Fibroblast of skin of left quadriceps (primary cell): Measurements from ENCODE around the gene CCL20.

Experiments used
- DNase-seq, 2 experiments: peaks; one replicate each; pipeline ENCODE4 v3.0.0-alpha.2; 2013; ENCODE audit warnings: low read depth in 2 of 2

Gene CCL20

DNA sequence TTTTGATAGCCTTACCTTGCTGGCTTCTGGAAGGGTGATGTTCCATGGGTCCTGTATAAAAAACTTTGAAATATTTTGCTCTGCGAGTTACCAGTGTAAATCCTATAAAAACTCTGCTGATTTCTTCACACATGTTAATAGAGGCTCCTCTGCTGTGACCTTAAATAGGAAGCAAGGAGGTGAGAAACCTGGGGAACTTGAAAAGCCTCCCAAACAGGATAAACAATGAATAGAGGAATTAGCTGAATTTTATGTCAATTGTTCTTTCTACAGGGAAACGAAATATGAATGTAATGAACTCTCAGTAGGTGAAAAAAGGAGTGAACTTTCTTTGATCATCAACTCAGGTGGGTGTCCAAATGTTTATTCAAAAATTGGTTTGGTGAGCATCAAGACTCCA is 10.8 kb upstream of the CCL20 start:
- DNase-seq, result no peak

DNA sequence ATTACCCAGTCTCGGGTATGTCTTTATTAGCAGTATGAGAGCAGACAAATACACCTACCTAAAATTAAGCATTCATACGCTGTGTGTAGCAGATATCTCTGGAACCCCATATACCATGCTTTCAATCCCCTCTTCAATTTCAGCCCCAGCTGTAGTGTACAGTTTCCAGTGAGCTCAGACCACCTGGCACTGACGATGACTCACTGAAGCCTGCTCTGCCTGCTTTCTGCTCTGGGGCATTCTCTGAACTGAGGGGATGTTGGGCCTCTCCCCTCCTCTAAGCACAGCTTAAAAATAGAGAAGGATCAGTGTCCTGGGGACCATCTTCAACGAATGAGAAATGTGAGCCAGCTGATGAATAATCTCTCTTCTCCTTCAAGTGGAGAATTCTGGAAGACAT is 8.7 kb upstream of the CCL20 start:
- no peak for DNase-seq

DNA sequence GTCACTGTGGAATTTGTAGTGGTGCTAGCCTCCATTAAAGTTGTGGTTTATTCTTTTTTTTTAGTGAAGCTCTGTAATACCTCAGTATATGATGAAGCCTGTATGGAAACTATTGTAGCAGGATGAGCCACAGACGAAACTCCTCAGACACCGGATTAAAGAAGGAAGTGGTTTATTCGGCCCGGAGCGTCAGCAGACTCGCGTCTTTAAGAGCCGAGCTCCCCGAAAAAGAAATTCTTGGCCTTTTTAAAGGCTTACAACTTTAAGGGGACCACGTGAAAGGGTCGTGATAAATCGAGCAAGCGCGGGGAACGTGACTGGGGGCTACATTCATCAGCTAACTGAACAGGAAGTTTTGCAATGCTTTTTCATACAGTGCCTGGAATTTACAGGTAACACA is 8.1 kb upstream of the CCL20 start:
- no peak for DNase-seq

DNA sequence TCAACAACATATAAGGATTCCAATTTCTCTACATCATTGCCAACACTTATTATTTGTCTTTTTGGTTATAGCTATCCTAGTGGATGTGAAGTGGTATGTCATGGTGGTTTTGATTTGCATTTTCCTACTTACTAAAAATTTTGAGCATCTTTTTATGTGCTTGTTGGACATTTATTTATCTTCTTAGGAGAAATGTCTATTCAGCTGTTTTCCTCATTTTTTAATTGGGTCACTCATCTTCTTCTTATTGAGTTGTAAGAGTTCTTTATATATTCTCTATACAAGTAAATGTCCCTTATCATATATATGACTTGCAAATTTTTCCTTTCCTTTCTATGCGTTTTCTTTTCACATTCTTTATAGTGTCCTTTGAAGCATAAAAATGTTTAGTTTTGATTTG is 4.7 kb upstream of the CCL20 start:
- DNase-seq, result no peak

DNA sequence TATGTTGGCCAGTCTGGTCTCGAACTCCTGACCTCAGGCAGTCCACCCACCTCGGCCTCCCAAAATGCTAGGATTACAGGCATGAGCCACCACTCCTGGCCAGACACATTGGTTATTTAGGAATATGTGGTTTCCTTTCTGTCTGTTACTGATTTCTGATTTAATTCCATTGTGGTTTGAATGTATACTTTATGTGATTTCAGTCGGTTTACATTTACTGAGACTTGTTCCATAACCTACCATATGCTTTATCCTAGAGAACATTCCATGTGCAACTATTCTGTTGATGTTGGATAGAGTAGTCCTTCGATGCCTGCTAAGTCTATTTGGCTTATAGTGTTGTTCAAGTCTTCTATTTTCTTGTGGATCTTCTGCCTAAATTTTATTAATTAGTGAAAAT is 1.6 kb upstream of the CCL20 start:
- DNase-seq, result no peak

DNA sequence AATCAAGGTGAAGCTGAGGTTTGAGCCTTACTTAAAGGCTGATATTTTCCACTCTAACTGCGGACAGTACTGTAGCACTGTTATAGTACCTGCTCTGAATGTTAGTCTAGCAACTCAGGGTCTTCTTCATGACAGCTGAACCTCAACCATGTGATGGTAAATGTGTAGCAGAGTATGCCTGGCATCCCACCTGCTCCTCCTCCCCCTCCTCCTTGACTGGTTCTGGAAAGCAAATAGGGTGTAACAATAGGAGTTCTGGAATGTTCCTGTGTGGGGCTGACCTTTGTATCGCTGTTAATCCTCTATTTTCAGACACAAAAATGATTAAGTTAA is 447 bp upstream of the CCL20 start:
- no peak for DNase-seq

DNA sequence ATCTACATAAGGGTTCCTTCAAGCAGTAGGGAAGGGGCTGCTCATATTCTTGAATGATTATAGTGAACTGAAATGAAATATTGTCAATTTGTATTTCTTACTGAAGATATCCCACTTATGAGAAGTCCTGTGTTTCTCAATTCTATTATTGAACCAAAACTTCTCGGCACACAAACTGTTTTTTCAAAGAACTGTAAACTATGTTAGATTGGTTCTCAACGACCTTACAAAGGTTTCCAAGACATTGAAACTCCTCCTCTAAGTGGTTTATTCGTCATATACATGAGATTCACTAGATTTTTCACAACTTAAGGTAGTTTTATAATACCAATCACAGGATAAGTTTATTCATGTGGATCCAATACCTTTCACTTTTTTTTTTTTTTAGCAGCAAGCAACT is 1.4 kb downstream of the CCL20 start:
- DNase-seq, result no peak

DNA sequence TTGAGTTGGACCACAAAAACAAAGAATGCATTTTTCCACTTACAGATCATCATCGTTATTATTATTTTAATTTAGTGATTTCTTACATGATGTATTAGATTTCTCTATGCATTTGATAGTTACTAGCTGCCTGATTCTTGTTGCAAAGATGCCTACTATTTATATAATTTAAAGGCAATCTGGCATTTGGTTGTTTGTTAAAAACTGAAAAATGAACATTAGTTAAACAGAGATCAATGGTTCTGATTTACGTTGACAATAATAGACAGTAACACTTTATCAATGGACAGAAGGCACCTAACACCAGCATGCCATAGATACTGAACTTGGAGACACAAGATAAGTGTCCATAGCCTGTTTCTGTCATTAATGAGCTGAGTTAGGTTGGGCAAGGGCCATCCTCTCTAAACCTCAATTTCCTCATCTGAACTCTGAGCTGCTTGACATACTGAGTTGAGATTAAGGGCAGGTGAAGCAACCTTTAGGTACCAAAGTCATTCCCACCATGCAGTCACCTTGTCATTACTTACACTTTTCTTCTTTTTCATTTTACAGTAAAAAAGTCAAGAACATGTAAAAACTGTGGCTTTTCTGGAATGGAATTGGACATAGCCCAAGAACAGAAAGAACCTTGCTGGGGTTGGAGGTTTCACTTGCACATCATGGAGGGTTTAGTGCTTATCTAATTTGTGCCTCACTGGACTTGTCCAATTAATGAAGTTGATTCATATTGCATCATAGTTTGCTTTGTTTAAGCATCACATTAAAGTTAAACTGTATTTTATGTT is 3.1 kb downstream of the CCL20 start:
- no peak for DNase-seq

DNA sequence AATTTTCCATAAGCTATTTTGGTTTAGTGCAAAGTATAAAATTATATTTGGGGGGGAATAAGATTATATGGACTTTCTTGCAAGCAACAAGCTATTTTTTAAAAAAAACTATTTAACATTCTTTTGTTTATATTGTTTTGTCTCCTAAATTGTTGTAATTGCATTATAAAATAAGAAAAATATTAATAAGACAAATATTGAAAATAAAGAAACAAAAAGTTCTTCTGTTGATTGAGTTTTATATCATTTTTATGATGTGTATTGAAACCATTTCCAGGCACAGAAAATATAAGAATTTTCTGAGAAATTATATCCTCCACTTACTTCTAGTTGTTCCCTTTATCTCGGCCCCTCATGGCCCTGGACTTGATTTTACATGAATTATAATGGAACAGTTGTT is 3.7 kb downstream of the CCL20 start:
- DNase-seq, result no peak

DNA sequence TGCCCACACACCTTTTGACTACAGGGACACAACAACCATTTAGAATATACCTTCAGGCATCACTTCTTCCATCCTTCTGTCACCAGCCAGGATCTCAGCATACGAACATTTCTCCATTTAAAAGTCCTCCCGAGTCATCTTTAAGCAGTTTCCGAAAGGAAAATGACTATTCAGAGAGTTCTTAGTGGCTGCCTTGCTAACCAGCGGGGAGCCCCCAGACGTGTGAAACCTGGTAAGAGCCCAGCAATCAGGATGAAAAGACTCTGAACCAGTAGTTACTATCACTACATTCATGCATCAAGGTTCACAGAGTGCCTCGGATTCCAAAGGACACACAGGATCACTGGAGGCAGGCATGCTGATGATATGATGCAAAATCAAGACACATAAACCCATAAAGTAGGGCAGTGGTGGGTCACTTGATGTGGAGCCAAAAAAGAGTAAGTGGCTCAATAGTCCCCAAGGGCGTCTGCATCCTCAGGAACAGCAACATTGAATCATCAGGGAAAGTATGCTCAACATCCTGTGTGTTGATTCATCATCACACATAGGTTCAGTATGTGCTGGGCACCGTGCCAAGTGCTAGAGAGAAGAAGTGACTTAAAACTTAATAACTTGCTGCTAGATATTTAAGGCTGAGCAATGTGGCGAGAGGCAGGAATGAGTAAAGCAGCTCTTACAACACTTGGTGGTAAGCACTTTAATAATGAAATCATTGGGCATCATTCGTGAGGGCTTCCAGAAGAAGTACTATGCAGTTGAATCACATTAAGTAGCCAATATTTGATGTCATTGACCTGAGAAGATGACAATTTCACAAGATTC is 4.4 kb downstream of the CCL20 start:
- DNase-seq, result peak; percentile 100

DNA sequence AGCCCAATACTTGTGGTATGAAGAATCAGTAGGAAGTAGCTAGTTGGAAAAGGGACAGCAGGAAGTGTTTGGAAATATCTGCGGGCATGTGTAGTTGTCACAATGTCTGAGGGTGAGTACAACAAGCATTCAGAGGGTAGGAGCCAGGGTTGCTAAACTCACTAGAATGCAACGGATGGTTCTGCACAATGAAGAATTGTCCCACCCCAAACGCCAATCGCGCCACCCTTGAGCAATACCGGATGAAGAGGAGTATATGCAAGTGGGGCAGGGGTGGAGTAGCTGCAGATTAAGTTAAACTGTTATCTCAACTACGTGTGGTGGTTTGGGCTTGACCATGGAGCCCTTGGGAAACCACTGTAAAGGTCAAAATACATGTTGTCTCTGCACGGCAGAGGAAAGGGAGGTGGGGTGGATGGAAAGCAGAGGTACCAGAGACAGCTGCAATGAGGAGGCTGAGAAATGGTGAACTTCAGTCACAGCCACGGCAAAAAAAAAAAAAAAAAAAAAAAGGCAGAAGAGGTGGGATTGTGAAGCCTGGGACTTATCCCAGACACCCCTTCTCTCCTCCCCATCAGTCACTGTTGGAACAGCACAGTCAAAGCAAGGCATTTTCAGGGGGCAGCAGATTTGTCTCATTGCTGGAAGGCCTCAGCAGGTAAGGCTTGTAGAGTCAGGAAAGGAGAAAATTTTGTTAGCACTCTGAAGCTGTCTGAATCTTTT is 5.2 kb downstream of the CCL20 start:
- DNase-seq, result no peak

DNA sequence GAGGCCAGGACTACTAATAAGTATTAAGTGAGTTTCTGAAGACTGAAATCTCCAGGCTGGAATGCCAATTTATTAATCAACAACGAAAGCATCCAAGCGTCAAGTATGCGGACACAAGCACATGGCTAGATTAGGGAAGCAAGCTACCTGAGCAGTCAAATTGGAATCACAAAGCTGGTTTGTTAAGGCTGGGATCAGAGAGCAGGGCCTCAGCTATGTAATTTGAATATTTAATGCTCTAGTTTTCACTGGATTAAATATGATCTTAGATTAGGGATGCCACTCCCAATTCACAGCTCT is 5.7 kb downstream of the CCL20 start:
- DNase-seq, result no peak

DNA sequence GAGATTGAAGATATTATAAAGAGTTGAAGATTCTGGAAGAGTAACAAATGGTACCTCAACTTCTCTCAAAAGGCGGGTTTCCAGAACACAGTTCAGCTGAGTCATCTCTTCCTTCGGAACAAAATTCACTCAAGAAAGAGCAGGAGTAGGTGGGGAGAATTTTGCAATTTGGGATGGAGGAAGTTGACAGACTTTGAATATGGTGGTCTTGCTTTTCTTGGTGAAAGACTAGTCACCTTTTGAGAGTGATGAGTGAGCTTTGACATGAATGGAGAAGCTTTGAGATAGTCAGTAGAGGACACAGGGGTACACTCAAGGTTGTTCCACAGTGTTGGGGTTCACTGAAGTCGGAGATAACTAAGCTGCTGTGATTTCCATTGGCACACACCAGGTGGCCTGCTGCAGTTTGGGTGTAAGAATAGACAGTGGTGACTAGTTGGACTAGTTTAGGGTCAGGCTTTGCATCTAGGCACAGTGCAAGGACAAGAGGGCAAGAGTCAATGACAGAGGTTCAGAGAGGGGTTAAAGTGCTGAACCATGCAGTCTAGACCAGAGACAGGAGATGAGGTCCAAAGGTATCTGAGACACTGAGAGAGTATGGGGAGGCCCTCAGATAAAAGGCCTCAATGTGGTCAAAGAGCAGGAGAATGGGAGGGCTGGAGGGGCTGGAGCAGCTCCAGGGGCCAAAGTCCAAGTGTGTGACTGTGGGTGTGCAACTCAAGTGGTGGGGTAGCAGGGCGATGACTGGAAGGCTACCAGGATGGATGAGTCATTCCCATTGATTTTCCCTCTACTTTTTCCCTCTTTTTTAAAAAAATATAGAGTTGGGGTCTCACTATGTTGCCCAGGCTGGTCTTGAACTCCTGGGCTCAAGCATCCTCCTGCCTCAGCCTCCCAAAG is 7.7 kb downstream of the CCL20 start:
- DNase-seq, result no peak

DNA sequence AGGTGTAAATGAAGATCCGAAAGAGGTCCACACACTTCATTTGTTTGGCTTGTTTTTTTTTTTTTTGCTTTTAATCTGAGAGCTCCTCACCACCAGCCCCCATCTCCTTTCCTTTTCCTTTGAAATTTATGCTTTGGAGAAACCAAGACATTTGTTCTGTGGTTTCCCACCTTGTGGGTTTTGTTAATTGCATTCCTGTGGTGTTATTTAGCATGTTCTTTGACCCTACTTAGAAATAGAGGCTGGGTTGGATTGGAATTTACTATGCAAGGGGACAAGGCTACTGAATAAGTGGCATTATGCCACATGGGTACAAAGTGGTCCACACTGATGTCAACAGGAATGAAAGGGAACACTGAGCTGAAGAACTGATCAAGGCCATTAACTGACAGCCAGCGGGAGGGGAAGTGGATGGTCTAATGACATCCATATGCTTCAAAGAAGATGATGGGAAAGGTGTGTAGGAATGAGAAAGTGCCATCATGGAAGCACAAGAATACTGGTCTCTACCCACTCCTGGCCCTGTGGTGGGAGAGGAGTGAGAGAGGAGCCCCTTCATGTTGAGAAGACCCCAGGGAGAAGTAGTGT is 8.9 kb downstream of the CCL20 start:
- peak; percentile 17 to 32 for DNase-seq

DNA sequence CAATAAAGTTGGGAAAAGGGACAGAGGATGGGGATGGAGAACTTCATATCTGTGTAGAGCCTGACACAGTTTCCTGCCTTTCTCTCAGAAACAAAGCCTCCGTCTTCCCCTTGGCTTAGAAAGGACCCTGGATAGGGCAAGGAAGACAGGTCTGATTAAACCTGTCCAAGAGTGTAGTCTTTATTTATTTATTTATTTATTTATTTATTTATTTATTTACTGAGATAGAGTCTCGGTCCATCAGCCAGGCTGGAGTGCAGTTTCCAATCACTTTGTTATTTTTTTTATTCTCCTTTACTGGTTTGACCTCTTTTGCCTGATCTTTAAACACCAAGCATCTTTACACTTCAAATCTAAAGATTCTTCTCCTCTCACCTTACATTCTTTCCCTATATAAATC is 10.3 kb downstream of the CCL20 start:
- no peak for DNase-seq

DNA sequence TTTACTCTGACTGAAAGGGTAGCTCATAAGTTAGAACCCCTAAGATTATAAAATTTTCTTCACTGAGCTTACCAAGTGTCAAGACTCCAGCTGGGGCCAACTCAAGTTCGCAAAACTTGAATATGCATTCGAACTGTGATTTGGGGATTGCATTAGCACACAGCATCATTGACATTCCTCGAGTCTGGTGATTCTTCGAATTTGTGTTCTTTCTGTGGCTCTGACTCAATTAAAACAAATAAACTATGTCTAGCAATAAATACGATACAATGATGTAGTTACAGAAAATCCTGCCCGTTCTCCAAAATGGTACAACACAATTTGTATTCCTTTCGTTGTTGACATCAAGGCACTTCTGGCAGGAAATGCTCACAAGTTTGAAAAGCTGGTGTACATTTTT is 11.1 kb downstream of the CCL20 start:
- no peak for DNase-seq

DNA sequence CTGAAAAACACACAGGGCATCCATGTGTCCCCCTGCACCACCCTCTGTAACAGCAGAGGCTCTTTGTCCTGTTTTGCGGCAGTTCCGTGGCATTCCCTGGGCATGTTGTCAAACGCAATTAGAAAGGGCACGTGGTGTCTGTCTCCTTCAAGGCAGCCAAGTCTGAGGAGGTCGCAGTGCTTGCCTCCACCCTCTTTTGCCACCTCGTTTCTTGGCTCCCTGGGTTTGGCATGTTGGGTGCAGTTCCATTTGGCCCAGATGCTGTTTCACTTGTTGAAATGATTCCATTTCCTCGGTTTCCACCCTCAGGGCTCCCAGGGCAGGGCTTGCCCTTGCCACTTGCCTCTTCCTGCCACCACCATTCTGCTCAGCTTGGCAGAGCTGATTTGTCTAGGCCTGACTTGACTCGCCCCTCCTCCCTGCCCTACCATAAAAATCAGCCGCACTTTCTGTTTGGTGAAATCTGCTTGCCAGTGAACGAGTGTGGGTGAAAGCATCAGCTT is 12.4 kb downstream of the CCL20 start:
- no peak for DNase-seq

DNA sequence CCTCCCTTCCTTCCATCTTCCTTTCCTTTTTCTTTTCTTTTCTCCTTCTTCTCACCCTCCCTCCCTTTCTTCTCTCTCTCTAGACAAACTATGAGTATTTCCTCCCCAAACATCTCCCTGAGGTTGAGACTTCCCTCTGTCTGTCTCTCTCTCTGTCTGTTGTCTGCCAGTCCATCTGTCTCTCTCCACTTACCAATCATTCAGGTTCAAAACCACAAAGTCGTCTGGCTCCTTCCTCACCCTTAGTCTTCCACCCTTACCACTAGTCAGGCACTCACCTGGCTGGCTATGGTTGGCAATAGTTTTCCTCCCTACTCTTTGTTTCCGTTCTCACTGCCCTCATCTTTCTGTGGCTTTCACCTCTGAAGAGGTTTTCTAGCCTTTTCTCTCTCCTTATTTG is 12.9 kb downstream of the CCL20 start:
- DNase-seq, result no peak

DNA sequence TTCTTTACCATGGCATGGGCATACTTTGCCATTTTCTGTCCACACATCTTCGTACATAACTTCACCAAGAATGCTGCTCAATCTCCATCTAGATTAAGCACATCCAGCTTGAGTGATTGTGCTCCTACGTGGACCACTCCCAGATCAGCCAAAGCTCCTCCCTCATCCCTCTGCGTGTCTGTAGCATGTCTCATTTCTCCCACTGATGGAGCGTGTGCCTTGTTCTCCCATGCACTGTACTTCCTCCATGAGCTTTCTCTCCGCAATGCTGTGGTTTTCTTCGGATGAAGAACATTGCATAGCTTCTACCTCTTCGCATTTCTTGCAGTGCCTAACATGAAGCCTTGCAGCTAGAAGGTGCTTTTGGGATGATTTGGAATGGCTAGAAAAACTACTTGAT is 13.5 kb downstream of the CCL20 start:
- no peak for DNase-seq

DNA sequence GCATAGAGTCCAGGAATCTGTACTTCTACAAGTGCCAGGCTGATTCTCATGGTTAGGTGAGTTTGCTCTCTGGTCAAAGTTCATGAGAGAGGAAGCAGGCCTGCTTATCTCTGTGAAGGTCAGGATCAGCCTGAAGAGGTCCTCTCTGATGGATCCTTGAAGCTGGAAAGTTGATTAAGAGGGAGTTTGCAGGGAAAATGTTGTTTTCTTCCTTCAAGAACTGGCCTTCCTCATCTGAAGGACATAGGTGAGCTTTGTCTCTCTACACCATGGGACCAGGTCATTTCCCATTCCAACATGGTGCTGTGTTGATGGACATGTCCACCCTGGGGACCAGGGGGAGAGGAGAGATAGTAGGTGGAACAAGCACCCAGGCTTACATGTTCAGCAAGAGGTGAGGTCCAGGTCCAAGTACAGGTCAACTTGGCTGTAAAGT is 14.9 kb downstream of the CCL20 start:
- DNase-seq, result no peak

DNA sequence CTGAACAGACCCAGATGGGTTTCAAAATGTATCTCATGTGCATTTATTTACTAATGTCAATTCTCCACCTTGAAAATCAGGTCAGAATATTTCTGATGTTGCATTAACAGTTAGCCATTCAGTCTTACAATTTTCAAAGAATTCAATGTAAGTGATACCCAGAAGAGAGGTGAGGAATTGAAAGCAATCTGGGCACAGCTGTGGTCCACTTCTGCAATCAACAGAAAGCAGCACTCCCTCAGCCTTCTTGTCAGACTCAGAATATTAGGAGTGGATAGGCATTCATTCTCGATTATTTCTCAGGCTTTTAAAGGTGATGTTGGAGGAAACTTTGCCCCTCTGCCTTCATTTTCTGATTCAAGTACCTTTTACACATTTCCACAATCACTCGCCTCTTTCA is 15.7 kb downstream of the CCL20 start:
- DNase-seq, result no peak
